NCI-H82 treated with DMSO at 0.1 percent for 48 hours (cell line): ENCODE data around the gene TFB1M.
"Not testable (repeated sequence)": the region's sequence is repeated elsewhere in the genome, so short reads cannot be mapped to it uniquely, and the experiment has no call there.

Experiments used
- DNase-seq: peaks from one replicate; lab custom pipeline; 2025; ENCODE audit not compliant: unreplicated experiment; lab: John Stamatoyannopoulos, UW

The TFB1M gene

GRCh38 chr6:155314092-155314772, at the start of gene TFB1M:
TSS of gene TFB1M (minus strand) at chr6:155314484. CDS start at chr6:155314428, 56 bp downstream.
- DNase-seq: peak; percentile 100

GRCh38 chr6:155364021-155364420, 49.7 kb upstream of the TFB1M start:
- not testable (repeated sequence) for DNase-seq

- DNase-seq: not testable (repeated sequence)
Observed at GRCh38 chr6:155362968-155363632, 48.8 kb upstream of the TFB1M start.

DNA sequence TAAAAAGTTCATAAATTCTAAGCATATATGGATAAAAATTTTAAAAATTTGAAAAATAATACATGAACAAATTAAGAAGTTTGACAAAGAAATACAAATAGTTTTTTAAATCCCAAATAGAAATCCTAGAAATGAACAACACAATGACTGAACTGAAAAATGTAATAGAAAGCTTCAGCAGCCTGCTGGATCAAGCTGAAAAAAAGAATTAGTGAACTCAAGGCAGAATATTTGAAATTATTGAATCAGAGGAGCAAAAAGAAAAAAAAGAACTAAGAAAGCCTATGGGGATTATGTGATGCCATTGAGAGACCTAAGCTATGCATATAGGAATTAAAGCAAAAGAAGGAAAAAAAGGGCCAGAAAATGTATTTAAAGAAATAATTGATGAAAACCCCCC, 39.9 kb upstream of the TFB1M start:
- no peak for DNase-seq

GRCh38 chr6:155352811-155353210, 38.5 kb upstream of the TFB1M start:
- no peak for DNase-seq

- DNase-seq: no peak
Observed at GRCh38 chr6:155352130-155352420, 37.8 kb upstream of the TFB1M start.

DNA sequence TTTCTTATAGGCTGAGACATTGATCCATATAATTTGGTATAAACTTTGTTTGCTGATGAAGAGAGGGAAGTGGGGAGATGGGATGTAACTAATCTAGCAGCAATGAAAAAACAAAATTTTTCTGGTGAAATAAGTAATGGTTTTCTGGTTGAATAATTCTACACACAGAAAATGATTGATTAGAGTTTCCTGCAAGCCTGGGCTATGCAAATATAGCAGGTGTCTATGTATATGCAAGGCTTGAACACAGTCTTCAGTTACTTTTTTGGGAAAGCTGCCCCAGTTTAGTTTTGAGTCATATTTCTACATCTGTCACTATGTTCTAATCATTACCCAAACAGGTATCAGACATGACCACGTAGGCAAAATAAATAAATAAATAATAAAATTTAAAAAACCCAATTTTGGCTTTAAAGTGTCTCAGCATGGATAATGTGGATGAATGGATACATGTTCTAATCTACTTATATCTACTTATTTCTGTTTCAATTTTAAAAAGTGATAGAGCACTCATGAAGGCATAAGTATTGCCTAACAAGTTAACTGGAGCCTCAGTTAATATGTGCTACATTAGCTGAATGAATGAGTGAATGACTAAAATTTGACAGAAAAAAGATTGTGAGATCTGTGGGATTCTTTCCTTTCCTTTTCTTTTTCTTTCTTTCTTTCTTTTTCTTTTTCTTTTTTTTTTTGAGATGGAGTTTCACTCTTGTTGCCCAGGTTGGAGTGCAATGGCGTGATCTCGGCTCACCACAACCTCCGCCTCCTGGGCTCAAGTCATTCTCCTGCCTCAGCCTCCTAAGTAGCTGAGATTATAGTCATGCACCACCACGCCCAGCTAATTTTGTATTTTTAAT, 37.2 kb upstream of the TFB1M start:
- DNase-seq: no peak

DNA sequence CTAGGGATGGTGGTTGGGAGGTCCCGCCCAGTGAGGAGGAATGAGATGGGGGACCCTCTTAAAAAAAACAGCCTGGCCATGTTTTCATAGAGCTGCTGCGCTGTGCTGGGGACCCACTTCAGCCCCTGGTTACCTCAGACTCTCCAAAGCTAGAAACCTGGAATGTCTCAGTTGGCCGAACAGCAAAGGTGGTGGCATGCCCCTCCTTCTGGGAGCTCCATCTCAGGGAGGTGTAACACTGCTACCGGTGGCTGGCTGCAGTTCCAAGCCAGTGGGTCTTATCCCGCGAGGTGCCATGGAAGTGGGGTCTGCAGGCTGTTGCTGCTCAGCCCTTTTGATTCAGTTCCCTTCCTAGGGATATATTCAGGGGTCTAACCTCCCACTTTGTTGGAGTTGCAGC, 35.7 kb upstream of the TFB1M start:
- DNase-seq: no peak

DNA sequence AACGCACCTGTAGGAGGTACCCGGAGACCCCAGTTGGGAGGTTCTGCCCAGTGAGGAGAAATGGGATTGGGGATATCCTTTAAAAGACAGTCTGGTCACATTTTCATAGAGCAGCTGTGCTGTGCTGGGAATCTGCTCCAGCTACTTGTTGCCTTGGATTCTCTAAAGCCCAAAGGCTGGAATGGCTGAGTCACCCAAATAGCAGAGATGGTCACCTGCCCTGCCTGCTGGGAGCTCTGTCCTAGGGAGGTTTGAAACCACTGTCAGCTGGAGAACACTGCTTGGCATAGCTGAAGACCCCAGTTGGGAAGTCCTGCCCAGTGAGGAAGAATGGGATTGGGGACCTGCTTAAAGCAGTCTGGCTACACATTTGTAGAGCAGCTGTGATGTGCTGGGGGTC, 34.8 kb upstream of the TFB1M start:
- no peak for DNase-seq

DNA sequence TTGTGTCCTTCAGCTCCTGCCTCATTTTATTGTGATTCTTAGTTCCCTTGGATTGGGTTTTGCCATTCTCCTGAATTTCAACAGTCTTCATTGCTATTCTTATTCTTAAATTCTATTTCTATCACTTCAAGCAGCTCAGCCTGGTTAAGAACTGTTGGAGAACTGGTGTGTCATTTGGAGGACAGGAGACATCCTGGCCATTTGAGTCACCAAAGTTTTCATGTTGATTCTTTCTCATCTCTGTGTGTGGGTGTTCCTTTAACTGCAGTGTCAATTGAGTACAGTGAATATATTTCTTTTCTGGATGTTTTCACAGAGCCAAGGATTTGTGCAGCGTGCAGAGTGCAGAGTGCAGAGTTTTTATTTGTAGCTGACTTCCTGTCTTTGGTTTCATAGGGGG, 33.5 kb upstream of the TFB1M start:
- DNase-seq: no peak

GRCh38 chr6:155346957-155347356, 32.7 kb upstream of the TFB1M start:
- DNase-seq: no peak

GRCh38 chr6:155344341-155345006, 30.2 kb upstream of the TFB1M start:
- DNase-seq: no peak

DNA sequence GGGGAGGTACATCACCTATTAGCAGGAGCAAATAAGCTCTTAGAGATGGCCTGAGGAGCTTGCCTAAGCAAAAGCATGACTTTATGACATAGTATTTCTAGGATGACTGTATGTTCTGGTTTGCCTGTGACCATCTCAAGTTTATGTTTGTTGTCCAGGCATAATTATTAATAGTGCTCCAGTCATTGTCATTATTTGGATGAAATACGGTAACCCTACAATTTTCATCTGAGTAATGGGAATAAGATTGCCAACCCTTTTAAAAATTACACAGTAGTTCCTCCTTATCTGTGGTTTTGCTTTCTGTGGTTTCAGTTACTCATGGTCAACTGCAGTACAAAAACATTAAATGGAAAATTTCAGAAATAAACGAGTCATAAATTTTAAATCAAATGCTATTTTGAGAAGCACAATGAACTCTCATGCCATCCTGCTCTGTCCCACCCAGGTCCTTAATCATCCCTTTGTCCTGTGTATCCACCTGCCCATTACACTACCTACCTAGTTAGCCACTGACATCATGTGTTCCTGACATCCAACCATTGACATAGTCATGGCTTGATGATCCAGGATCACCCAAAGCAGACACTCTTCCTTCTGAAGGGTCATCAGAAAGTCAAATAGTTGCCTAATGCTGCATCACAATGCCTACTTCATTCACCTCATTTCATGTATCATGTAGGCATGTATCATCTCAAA, 27.0 kb upstream of the TFB1M start:
- DNase-seq: no peak

DNA sequence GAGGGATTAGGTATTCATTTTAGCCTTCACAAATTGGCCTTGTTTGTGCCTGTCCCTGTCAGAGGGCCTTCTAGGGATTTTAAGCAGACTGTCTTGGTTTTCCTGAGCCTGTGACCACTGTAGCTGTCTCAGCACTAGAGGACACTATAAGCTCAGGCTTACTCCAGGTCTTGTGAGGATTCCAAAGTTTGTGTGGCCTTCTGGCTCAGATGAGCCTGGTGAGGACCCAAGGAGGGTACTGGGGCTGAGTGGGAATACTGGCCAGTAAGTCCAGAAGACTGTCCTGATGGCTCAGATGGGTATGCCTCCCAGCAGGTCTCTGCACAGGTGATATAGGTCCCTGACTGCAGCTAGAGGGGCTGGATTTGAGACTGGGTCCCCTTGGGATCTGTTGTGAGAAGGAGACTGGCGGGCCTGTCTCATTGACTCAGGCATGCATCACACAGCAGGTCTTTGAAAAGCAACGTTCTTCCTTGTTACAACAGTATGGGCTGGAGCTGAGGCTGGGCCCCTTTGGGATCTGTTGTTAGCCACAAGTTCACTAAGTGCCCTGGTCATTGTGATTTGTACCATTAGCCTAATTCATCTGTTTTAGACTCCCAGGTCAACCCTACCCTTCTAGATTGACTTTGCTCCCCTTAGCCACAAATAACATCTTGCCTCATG, 26.3 kb upstream of the TFB1M start:
- DNase-seq: no peak

GRCh38 chr6:155339929-155340328, 25.6 kb upstream of the TFB1M start:
- DNase-seq: not testable (repeated sequence)

DNA sequence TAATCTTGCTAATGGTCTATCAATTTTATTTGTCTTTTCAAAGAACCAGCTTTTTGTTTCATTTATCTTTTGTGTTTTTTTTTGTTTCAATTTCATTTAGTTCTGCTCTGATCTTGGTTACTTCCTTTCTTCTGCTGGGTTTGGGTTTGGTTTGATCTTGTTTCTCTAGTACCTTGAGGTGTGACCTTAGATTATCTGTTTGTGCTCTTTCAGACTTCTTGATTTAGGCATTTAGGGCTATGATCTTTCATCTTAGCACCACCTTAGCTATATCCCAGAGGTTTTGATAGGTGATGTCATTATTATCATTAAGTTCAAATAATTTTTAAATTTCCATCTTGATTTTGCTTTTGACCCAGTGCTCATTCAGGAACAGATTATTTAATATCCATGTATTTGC, 24.0 kb upstream of the TFB1M start:
- not testable (repeated sequence) for DNase-seq

GRCh38 chr6:155335265-155335664, 21.0 kb upstream of the TFB1M start:
- no peak for DNase-seq

- not testable (repeated sequence) for DNase-seq
Observed at GRCh38 chr6:155334073-155334472, 19.8 kb upstream of the TFB1M start.

GRCh38 chr6:155333414-155333813, 19.1 kb upstream of the TFB1M start:
- no peak for DNase-seq

DNA sequence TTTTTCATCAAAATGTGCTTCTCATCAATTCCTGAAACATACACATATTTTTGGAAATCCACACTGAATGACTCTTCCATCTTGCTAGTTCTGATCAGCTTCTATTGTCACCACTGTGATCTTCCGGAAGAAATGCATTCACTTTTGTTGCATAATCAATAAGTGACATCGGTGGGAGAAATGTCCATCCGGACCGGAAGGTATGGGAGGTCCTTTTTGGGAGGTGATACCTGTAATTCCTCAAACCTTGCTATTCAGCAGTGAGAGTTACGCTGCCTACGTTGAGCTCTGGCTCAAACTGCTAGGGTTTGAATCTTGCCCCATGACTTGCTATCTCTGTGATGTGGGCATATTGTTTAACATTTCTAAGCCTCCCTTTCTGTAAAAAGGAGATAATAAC, 16.6 kb upstream of the TFB1M start:
- DNase-seq: no peak
